ENCODE data around the gene BTG4.

GRCh38 chr11:111561791-111562325 is 49.7 kb upstream of the BTG4 start:
- TF ChIP-seq CTCF (IDR thresholded peaks at IDR 0.05) (no peak), POLR2AphosphoS5 (IDR thresholded peaks at IDR 0.05) (no peak), POLR2A (IDR thresholded peaks at IDR 0.05) (no peak)

All from gastroesophageal sphincter (tissue), 3 donors.